Natural killer cell treated with Interleukin-12 subunit alpha and Interleukin-12 subunit beta and Interleukin-15 and Interleukin-18, amount 100 ng/mL, for 72 hours (primary cell): ENCODE results near the gene CYP3A7. TPM values are rescaled to one million over a fixed set of nuclear protein-coding genes. Genes with fewer than 3 reads are reported as not detected.
"Not testable (repeated sequence)": the region's sequence is repeated elsewhere in the genome, so short reads cannot be mapped to it uniquely, and the experiment has no call there.

Experiments
- ATAC-seq, 2 donors: fragments of 150-1000 bp; cut with Tn5 transposase in 1 of 2; sonication (Bioruptor Pico), chemical (Tn5 transposase) in 1 of 2; 2 replicates each; pipeline ENCODE4 v1.10.0; 2021
- DNase-seq: peaks from one replicate; pipeline ENCODE4 v3.0.0; 2022; ENCODE audit warnings: low spot score
- H3K27ac Mint-ChIP-seq, 2 donors: 1 replicate in 1 of 2; 2 replicates in 1 of 2; pipeline ENCODE4 v1.8.0; 2022; ENCODE audit warnings: mixed read lengths in 2 of 2, mild to moderate bottlenecking in 1 of 2, moderate library complexity in 1 of 2
- H3K27me3 Mint-ChIP-seq, 2 donors: 1 replicate in 1 of 2; 2 replicates in 1 of 2; pipeline ENCODE4 v1.8.0; 2022; ENCODE audit warnings: mixed read lengths in 2 of 2
- H3K36me3 Mint-ChIP-seq: one replicate; pipeline ENCODE4 v1.8.0; 2022; ENCODE audit warnings: mixed read lengths
- H3K4me1 Mint-ChIP-seq, 2 donors: 1 replicate in 1 of 2; 2 replicates in 1 of 2; pipeline ENCODE4 v1.8.0; 2022; ENCODE audit warnings: low read depth in 2 of 2, mixed read lengths in 2 of 2, mild to moderate bottlenecking in 1 of 2
- H3K4me3 Mint-ChIP-seq: one replicate; pipeline ENCODE4 v1.8.0; 2022; ENCODE audit warnings: mixed read lengths
- H3K9me3 Mint-ChIP-seq: 2 replicates; pipeline ENCODE4 v1.8.0; 2022; ENCODE audit warnings: mixed read lengths
- total RNA-seq, 2 donors: library from RNA; stranded (reverse); gene quantifications; one replicate each; pipeline ENCODE4 v1.2.3, GENCODE V29; 2022

CYP3A7 gene
- total RNA-seq, 2 donors from 2014 or later: not detected

GRCh38 chr7:99736667-99737066, 1.7 kb upstream of the CYP3A7 start:
- not testable (repeated sequence) for H3K4me3 Mint-ChIP-seq, H3K9me3 Mint-ChIP-seq, H3K36me3 Mint-ChIP-seq, ATAC-seq, DNase-seq, H3K27me3 Mint-ChIP-seq, H3K27ac Mint-ChIP-seq
- H3K4me1 Mint-ChIP-seq: peaks cover 9 to 11% of the 10 kb centered on the region in 2 donors

GRCh38 chr7:99733448-99733847, 1.5 kb downstream of the CYP3A7 start:
- Mint-ChIP-seq H3K4me1 (no peaks in the 10 kb centered on the region), H3K27ac (no peak overlapping the region), H3K27me3 (no peaks in the 10 kb centered on the region), H3K9me3 (no peaks in the 10 kb centered on the region), H3K4me3 (no peak overlapping the region), H3K36me3 (no peaks in the 10 kb centered on the region)
- DNase-seq (no peak), ATAC-seq (no peak)

GRCh38 chr7:99733003-99733402, 2.0 kb downstream of the CYP3A7 start:
- Mint-ChIP-seq H3K27me3 (no peaks in the 10 kb centered on the region), H3K9me3 (no peaks in the 10 kb centered on the region), H3K36me3 (no peaks in the 10 kb centered on the region), H3K27ac (no peak overlapping the region), H3K4me1 (no peaks in the 10 kb centered on the region), H3K4me3 (no peak overlapping the region)
- no peak for DNase-seq
- no peak for ATAC-seq

GRCh38 chr7:99731638-99732374, 3.2 kb downstream of the CYP3A7 start:
- no peak for ATAC-seq
- no peak overlapping the region for H3K4me3 Mint-ChIP-seq
- H3K36me3 Mint-ChIP-seq: no peaks in the 10 kb centered on the region
- no peaks in the 10 kb centered on the region for H3K4me1 Mint-ChIP-seq
- no peak for DNase-seq
- no peaks in the 10 kb centered on the region for H3K9me3 Mint-ChIP-seq
- H3K27me3 Mint-ChIP-seq: no peaks in the 10 kb centered on the region
- H3K27ac Mint-ChIP-seq: no peak overlapping the region

GRCh38 chr7:99730992-99731391, 4.0 kb downstream of the CYP3A7 start:
- DNase-seq (no peak), ATAC-seq (no peak)
- no peaks in the 10 kb centered on the region for H3K27me3 Mint-ChIP-seq
- no peaks in the 10 kb centered on the region for H3K4me1 Mint-ChIP-seq
- H3K27ac Mint-ChIP-seq: no peak overlapping the region
- no peaks in the 10 kb centered on the region for H3K36me3 Mint-ChIP-seq
- no peak overlapping the region for H3K4me3 Mint-ChIP-seq
- no peaks in the 10 kb centered on the region for H3K9me3 Mint-ChIP-seq

- Mint-ChIP-seq H3K9me3 (no peaks in the 10 kb centered on the region), H3K4me3 (no peak overlapping the region), H3K27ac (no peak overlapping the region), H3K4me1 (no peaks in the 10 kb centered on the region), H3K27me3 (no peaks in the 10 kb centered on the region), H3K36me3 (no peaks in the 10 kb centered on the region)
- ATAC-seq (no peak), DNase-seq (no peak)
These were observed 4.7 kb downstream of the CYP3A7 start for GRCh38 chr7:99730238-99730810.

- no peak for DNase-seq
- ATAC-seq: no peak
These were observed 5.3 kb downstream of the CYP3A7 start for GRCh38 chr7:99729486-99730237.

GRCh38 chr7:99728615-99729014, 6.4 kb downstream of the CYP3A7 start:
- H3K27ac Mint-ChIP-seq: no peak overlapping the region
- ATAC-seq (no peak), DNase-seq (no peak)
- no peaks in the 10 kb centered on the region for H3K4me1 Mint-ChIP-seq
- no peaks in the 10 kb centered on the region for H3K27me3 Mint-ChIP-seq
- no peak overlapping the region for H3K4me3 Mint-ChIP-seq
- H3K36me3 Mint-ChIP-seq: no peaks in the 10 kb centered on the region
- H3K9me3 Mint-ChIP-seq: no peaks in the 10 kb centered on the region

More at GRCh38 chr7:99729486-99730237, 5.3 kb downstream of the CYP3A7 start:
- no peaks in the 10 kb centered on the region for H3K9me3 Mint-ChIP-seq
- no peaks in the 10 kb centered on the region for H3K27me3 Mint-ChIP-seq
- no peak overlapping the region for H3K27ac Mint-ChIP-seq
- no peaks in the 10 kb centered on the region for H3K36me3 Mint-ChIP-seq
- H3K4me1 Mint-ChIP-seq: no peaks in the 10 kb centered on the region
- no peak overlapping the region for H3K4me3 Mint-ChIP-seq

- H3K9me3 Mint-ChIP-seq, ATAC-seq, H3K27ac Mint-ChIP-seq, H3K4me1 Mint-ChIP-seq, H3K27me3 Mint-ChIP-seq, DNase-seq, H3K36me3 Mint-ChIP-seq, H3K4me3 Mint-ChIP-seq: not testable (repeated sequence)
These were observed 11.8 kb downstream of the CYP3A7 start for GRCh38 chr7:99723201-99723600.

- no peak for ATAC-seq
- Mint-ChIP-seq H3K9me3 (no peaks in the 10 kb centered on the region), H3K4me3 (no peak overlapping the region)
These were observed 14.0 kb downstream of the CYP3A7 start for GRCh38 chr7:99720800-99721595.

GRCh38 chr7:99719996-99720769, 14.8 kb downstream of the CYP3A7 start:
- DNase-seq: no peak
- no peak overlapping the region for H3K4me3 Mint-ChIP-seq
- no peak for ATAC-seq
- H3K36me3 Mint-ChIP-seq: peaks cover 5% of the 10 kb centered on the region
- H3K9me3 Mint-ChIP-seq: no peaks in the 10 kb centered on the region
- H3K4me1 Mint-ChIP-seq: no peaks in the 10 kb centered on the region
- peaks cover 0 to 9% of the 10 kb centered on the region in 2 donors for H3K27me3 Mint-ChIP-seq
- no peak overlapping the region for H3K27ac Mint-ChIP-seq

More at GRCh38 chr7:99720800-99721595, 14.0 kb downstream of the CYP3A7 start:
- Mint-ChIP-seq H3K27me3 (peaks cover 0 to 9% of the 10 kb centered on the region in 2 donors), H3K27ac (no peak overlapping the region), H3K36me3 (no peaks in the 10 kb centered on the region), H3K4me1 (no peaks in the 10 kb centered on the region)
- no peak for DNase-seq

- no peak for DNase-seq
- H3K27me3 Mint-ChIP-seq: peaks cover 0 to 3% of the 10 kb centered on the region in 2 donors
- ATAC-seq: no peak
- H3K9me3 Mint-ChIP-seq: no peaks in the 10 kb centered on the region
- no peaks in the 10 kb centered on the region for H3K4me1 Mint-ChIP-seq
- no peak overlapping the region for H3K4me3 Mint-ChIP-seq
- H3K27ac Mint-ChIP-seq: no peak overlapping the region
- H3K36me3 Mint-ChIP-seq: peaks cover 8% of the 10 kb centered on the region
These were observed 20.9 kb downstream of the CYP3A7 start for GRCh38 chr7:99713995-99714570.
